GM19467 (cell line): ENCODE measurements around the gene SULT2B1.
"Not testable (repeated sequence)": the region's sequence is repeated elsewhere in the genome, so short reads cannot be mapped to it uniquely, and the experiment has no call there.

Experiments
- ATAC-seq: cut with Tn5 transposase; IDR thresholded peaks from one replicate; pipeline ENCODE4 v1.9.1; 2021; ENCODE audit warnings: mild to moderate bottlenecking, moderate library complexity; ENCODE audit not compliant: unreplicated experiment

The SULT2B1 gene

GRCh38 chr19:48556825-48557224 lies 4.9 kb downstream of the SULT2B1 start:
- ATAC-seq: no peak

DNA sequence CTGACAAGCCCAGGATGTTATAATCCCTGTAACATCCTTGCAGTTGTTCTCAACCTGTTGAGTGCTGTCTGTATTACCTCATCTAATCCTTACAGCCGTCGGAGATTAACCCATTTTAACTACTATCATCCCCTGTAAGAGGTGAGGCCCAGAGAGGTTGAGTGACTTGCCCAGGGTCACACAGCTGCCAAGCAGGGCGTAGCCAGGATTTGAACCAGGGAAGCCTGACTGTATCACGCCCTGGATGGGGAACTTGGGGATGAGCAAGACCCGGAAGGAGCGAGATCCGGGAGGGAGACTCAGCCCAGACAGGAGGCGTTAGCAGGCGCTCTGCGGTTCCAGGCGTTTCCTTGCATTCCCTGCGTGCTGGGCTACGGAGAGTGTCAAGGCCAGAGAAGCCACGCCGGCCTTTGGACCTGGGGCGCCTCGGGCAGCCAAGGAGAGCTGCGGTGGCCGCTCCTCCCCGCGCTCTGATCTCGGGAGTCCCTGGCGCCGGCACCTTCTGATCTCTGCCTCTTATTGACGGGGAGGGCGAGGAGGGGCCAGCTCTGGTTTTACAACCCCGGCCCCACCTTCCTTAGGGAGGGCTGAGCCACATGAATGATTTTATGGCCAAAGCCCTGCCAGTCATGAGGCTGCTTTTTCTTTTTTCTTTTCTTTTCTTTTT lies 6.2 kb downstream of the SULT2B1 start:
- no peak for ATAC-seq

GRCh38 chr19:48560095-48560530 lies 8.1 kb downstream of the SULT2B1 start:
- no peak for ATAC-seq

DNA sequence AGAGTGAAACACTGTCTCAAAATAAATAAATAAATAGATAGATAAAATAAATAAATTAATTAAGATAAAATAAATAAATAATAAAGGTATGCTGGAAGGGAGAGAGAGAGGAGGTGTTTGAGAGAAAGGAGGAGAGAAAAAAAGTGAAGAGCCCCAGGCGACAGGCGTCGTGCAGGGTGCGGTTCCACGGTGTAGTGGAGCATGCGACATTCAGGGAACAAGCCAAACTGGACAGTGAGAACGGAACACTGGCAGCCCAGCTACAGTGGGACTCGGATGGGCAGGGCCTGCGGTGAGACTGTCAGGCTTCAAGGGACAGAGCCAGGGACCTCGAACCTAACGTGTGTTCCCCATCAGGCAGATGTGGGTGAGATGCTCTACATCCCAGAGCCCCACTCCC lies 9.4 kb downstream of the SULT2B1 start:
- no peak for ATAC-seq

- ATAC-seq: no peak
Measured at GRCh38 chr19:48565090-48565489, 13.1 kb downstream of the SULT2B1 start.

GRCh38 chr19:48568345-48568886 lies 16.4 kb downstream of the SULT2B1 start:
- no peak for ATAC-seq

GRCh38 chr19:48569814-48570213 lies 17.8 kb downstream of the SULT2B1 start:
- ATAC-seq: no peak

DNA sequence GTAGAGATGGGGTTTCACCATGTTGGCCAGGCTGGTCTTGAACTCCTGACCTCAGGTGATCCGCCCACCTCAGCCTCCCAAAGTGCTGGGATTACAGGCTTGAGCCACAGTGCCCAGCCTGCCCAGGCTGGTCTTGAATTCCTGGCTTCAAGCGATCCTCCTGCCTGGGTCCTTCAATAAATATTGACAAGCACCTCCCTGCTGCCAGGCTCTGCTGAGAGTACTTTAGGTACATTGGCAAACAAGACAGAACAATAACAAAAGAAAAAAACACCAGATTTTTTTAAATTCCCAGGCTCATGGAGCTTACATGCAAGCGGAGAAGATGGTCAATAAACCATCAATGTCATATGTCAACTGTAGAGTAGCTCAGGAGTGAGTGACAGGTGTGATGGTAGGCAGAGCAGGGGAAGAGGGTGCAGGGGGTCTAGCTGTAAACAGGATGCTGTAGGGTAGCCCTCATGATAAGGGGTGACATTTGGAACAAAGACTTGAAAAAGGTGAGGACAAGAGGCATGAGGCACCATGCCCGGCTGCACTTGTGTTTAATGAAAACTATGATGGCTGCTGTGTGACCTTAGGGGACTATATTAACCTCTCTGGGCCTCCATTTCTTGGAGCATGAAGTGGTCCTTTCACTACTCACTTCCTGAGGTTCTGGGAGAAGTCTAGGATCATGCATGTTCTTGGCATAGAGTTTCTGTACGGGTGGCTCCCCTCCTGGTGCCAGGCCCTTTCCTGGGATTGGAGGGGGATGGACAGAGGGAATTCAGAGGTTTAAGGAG lies 19.6 kb downstream of the SULT2B1 start:
- no peak for ATAC-seq

- ATAC-seq: no peak
Measured at GRCh38 chr19:48573163-48573505, 21.2 kb downstream of the SULT2B1 start.

GRCh38 chr19:48575931-48576622 lies 24.1 kb downstream of the SULT2B1 start:
- ATAC-seq: no peak

GRCh38 chr19:48577908-48578307 lies 25.9 kb downstream of the SULT2B1 start:
- ATAC-seq: not testable (repeated sequence)

DNA sequence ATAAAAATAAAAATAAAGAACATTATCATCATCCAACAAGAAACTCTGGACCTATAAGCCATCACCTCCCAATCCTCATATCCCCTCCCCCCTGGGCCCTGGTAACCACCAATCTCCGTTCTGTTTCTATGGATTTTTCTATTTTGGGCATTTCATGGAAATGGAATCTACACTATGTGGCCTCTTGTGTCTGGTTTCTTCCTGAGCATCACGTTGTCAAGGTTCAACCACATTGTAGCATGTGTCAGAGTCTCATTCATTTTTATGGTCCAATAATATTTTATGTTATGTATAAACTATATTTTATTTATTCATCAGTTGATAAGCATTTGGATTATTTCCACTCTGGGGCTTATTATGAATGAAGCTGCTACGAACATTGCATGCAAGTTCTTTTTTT lies 26.9 kb downstream of the SULT2B1 start:
- no peak for ATAC-seq

DNA sequence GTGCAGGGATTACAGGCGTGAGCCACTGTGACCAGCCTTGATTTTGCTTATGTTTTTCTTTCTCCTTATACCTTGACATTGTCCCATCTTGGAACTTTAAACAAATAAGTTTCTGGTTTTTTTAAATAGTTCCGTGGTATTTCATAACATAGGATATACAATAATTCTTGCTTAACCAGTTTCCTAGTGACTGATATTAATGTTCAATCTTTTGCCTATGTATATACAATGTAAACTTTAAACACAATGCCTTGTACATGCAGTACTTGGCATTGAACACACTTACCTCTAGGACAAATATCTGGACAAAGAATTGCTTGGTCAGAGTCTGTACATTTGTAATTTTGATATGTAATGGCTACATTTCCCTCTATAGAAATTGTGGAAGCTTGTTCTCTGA lies 30.2 kb downstream of the SULT2B1 start:
- ATAC-seq: no peak

GRCh38 chr19:48587387-48587786 lies 35.4 kb downstream of the SULT2B1 start:
- ATAC-seq: no peak

DNA sequence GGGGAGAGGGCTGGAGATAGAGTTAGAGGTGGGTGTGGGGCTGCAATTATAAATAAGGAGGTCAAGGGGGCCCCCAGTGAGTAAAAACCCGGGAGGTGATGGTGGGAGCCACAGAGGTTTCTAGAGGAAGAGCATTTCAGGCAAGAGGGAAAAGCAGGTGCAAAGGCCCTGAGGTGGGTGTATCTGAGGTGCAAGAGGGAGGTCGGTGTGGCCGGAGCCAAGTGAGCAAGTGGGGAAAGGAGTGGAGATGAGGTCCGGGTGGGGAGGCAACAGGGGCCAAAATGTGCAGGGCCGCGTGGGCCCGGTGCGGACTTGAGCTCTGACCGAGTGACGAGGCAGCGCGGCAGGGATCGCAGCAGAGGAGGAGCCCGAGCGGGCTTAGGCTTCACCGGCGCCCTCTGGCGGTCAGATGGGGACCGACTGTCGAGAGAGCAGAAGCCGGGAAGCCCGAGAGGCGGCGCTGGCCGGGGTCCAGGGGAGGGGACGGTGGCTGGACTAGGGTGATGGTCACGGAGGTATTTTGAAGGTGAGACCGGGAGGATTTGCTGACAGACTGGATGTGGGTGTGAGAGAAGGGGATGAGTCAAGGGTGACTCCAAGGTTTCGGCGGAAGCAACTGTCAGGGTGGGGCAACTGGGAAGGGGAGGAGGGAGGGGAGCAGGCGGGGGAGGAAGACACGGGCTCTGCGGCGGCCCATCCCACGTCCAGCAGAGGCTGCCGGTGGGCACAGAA lies 36.9 kb downstream of the SULT2B1 start:
- no peak for ATAC-seq

DNA sequence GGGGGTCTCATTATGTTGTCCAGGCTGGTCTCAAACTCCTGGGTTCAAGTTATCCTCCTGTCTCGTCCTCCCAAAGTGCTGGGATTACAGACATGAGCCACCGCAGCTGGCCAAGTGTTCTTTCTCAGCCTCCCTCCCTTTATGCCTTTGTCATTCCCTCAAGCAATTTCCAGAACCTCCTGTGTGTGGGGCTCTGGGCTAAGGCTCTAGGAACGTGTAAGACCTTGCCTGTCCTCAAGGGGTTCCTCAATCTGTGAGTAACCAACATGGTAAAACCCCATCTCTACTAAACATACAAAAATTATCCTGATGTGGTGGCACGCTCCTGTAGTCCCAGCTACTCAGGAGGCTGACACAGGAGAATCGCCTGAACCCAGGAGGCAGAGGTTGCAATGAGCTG lies 39.0 kb downstream of the SULT2B1 start:
- no peak for ATAC-seq

DNA sequence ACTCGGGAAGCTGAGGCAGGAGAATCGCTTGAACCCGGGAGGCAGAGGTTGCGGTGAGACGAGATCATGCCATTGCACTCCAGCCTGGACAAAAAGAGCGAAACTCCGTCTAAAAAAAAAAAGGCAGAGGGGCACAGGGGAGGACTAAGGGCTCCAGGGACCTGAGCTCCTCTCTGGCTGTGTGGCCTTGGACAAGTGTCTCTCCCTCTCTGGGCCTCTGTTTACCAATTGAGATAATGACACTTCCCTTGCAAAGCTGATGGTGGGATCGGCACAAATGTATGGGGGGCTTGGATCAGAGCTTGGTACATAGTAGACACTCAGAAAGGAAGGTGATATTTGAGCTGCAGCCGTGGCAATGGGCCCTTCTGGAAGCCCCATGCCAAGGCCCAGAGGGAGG lies 43.2 kb downstream of the SULT2B1 start:
- no peak for ATAC-seq

DNA sequence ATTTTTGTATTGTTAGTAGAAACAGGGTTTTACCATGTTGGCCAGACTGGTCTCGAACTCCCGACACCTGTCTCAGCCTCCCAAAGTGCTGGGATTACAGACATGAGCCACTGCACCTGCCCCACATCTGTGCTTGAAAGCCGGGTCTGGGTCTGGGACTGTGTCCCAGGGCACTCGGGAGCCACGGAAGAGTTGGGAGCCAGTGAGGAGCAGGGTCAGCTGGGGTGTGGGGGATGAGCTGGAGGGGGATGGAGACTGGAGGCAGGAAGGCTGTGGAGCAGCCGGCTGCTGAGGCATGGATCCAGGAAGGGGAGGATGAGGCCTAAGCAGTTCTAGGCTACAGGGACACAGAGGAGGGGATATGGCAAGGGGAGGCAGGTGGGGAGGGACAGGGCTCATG lies 43.9 kb downstream of the SULT2B1 start:
- no peak for ATAC-seq

DNA sequence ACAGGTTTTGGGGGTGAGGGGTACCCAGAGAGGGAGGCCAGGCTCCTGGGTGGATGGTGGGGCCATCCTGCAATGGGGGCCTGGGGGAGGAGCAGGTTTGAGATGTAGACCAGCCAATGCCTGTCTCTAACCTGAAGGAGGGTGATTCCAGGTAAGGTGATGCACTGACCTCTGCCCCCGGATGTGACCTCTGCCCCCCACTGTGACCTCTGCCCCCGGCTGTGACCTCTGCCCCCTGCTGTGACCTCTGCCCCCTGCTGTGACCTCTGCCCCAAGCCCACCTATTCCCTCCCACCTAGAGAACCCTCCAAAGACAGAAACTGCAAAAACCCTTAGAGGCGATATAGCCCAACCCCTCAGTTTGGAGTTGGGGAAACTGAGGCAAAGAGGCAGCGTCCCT lies 44.3 kb downstream of the SULT2B1 start:
- no peak for ATAC-seq

DNA sequence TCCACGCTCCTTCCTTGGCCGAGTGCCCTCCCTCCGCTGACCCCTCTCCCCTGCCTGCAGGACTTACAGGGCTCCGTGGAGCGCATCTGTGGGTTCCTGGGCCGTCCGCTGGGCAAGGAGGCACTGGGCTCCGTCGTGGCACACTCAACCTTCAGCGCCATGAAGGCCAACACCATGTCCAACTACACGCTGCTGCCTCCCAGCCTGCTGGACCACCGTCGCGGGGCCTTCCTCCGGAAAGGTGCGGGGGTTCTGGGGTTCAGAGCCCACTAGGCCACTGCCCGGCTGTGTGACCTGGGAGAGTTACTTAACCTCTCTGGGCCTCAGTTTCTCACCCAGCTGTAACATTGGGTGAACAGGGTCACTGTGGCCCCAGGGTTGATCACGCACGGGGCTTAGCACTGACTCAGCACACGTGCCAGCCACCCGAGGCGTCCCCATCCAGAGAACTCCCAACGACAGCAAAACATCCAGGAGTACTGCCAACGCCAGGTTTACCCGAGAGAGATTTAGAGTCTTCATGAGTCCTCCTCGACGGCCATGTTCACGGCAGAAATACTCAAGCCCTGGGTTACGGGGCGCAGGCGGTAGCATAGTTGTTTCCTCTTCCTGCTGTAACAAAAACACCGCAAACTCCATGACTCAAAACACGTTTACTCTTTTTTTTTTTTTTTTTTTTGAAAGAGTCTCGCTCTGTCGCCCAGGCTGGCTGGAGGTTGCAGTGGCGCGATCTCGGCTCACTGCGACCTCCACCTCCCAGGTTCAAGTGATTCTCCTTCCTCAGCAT lies 44.9 kb downstream of the SULT2B1 start:
- no peak for ATAC-seq
